Eye (tissue), 1 donor: ENCODE data around the gene PDE1A.
"Not testable (repeated sequence)": the region's sequence is repeated elsewhere in the genome, so short reads cannot be mapped to it uniquely, and the experiment has no call there.

Experiments
- DNase-seq: peaks from one replicate; pipeline ENCODE4 v3.0.0-alpha.2; 2015

Gene PDE1A

DNA sequence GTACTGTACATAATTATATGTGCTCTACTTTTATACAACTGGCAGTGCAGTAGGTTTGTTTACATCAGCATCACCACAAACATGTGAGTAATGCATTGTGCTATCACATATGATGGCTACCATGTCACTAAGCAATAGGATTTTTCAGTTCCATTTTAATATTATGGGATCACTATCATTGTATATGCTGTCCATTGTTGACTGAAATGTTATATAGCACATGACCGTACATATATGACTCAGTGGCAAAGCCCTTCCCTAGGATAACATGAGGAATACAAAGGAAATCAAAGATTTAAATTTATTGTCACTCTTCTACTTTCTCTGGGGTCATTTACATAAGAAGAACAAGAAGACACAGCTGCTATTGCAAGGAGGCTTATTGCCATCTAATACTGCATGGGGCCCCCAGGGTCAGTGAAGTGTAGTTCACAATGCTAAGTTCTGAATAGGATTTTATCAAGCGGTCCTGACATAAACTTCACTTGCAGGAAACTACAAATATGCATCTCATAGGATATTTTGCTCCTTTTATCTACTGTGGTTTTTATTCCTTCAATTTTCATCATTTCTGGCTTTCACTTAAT lies 21.8 kb downstream of the PDE1A start:
- DNase-seq: no peak

- no peak for DNase-seq
Measured at GRCh38 chr2:182404092-182404491, 22.7 kb downstream of the PDE1A start.

DNA sequence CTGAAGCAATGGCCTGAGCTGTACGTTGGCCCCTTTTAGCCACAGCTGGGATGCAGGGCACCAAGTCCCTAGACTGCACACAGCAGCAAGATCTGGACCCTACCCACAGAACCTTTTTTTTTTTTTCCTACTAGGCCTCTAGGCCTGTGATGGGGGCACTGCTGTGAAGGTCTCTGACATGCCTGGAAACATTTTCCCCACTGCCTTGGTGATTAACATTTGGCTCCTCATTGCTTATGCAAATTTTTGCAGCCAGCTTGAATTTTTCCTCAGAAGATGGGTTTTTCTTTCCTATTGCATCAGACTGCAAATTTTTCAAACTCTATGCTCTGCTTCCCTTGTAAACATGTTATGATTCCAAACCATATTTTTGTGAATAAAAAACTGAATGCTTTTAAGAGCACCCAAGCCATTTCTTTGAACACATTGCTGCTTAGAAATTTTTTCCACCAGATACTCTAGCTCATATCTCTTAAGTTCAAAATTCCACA lies 33.5 kb downstream of the PDE1A start:
- DNase-seq: no peak

DNA sequence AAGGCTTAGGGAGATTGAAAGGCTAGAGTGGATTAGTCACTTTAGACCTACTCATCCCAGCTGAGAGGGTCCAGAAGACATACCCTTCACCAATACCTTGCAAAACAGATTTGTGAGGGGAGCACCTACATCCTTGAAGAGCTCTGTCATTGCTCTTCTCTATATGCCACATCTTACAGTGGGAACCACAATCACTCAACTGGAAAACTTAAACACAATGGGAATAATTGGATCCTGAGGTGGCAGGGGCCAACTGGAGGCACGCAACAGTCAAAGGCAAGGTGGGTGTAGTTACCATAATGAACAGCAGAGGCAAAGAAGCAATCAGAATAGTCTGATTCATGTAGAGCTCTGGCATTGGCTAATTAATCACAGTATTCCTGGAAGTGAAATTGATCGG lies 35.4 kb downstream of the PDE1A start:
- no peak for DNase-seq

DNA sequence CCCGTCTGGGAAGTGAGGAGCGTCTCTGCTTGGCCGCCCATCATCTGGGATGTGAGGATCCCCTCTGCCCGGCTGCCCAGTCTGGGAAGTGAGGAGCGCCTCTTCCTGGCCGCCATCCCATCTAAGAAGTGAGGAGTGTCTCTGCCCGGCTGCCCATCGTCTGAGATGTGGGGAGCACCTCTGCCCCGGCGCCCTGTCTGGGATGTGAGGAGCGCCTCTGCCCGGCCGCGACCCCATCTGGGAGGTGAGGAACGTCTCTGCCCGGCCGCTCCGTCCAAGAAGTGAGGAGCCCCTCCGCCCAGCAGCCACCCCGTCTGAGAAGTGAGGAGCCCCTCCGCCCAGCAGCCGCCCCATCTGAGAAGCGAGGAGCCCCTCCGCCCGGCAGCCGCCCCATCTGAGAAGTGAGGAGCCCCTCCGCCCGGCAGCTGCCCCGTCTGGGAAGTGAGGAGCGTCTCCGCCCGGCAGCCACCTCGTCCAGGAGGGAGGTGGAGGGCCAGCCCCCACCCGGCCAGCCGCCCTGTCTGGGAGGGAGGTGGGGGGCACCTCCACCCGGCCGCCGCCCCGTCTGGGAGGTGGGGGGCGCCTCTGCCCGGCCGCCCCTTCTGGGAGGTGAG lies 40.5 kb downstream of the PDE1A start:
- DNase-seq: not testable (repeated sequence)

DNA sequence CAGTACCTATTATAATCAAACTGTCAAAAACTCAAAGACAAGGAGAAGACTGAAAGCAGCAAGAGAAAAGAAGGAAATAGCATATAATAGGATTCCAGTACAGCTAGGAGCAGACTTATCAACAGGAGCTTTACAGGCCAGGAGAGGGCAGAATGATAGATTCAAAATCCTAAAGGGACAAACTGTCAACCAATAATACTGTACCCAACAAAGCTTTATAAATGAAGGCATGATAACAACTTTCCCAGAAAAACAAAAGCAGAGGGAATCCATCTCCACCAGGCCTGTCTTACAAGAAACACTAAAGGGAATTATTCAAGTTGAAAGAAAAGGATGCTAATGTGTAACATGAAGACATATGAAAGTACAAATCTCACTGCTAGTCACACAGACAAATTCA lies 42.0 kb downstream of the PDE1A start:
- DNase-seq: no peak

GRCh38 chr2:182381225-182381624 lies 45.6 kb downstream of the PDE1A start:
- peak; percentile 11 for DNase-seq

GRCh38 chr2:182379241-182379640 lies 47.6 kb downstream of the PDE1A start:
- peak; percentile 60 for DNase-seq

GRCh38 chr2:182378759-182379158 lies 48.1 kb downstream of the PDE1A start:
- no peak for DNase-seq

DNA sequence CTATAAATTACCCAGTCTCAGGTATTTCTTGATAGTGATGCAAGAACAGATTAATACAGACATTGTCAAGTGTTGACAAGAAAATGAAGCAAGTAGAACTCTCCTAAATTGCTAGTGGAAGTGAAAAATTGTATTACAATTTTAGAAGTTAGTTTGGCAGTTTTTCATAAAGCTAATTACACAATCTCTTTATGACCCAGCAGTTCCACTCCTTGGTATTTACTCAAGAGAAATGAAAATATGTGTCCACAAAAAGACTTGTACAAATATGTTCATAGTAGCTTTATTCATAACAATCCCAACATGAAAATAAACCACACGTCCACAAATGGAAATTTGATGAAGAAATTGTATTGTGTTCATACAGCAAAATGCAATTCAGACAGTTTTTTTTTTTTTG lies 49.4 kb downstream of the PDE1A start:
- no peak for DNase-seq

DNA sequence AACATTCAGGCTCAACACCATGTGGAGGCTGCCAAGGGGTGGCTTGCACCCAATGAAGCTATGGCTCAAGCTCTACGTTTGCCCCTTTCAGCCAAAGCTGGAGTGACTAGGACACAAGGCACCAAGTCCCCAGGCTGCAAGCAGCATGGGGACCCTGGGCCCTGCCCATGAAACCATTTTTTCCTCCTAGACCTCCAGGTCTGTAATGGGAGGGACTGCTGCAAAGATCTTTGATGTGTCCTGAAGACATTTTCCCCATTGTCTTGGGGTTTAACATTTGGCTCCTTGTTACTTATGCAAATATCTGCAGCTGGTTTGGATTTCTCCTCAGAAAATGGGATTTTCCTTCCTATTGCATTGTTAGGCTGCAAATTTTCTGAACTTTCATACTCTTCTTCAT lies 51.0 kb downstream of the PDE1A start:
- no peak for DNase-seq

DNA sequence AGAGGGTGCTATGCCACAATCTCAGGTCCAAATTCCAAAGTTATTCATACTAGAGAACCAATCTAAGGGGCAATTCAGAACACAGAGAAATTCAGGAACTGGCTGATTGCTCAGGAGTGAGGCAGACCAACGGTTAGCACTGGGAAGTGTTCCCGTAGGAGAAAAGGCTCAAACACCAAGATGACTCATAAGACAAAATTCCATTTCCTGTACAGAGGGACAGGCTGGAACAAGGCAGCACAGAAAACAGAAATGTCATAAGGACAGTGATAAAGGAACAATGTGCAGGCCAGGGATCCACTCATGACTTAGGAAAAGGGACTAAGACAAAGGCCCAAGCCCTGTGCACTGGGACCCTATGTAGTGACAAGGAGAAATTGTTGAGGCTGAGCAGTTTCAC lies 54.2 kb downstream of the PDE1A start:
- no peak for DNase-seq

DNA sequence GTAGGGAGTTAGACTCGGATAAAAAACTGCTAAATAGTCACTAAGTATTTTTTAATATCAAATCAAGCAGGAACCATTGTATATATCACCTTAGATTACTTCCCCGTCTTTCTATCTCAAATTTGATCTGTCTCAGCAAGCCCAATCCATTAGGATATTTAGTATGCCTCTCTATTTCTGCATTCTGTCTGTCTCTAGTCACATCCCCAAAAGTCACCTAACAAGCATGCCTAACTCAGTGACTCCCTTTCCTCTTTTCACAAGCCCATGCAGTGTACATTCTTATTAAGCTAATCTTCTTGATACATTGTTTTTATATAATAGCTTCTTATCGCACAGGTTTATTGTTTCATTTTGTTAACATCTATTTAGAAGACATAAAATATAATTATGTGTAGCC lies 57.8 kb downstream of the PDE1A start:
- DNase-seq: no peak

DNA sequence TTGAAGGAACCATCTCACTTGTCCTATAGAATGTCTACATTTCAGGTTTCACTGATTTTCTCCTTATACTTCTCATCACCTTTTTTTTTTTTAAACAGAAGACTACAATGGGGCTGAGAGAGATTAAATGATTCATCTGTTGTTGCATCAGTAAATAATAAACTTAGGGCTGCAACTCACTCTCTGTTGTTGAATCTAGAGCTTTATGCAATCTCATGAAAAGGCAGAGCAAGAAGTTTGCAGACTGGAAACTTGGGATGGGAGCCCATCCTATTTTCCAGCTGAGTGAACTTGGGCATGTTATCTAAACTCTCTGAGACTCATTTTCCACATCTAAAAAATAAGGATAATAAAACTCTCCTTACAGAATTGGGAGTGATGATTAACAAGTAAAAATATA lies 58.4 kb downstream of the PDE1A start:
- DNase-seq: no peak

- peak; percentile 27 for DNase-seq
Measured at GRCh38 chr2:182367401-182367800, 59.4 kb downstream of the PDE1A start.

- DNase-seq: peak; percentile 42
Measured at GRCh38 chr2:182366628-182367027, 60.2 kb downstream of the PDE1A start.

- no peak for DNase-seq
Measured at GRCh38 chr2:182365855-182366254, 61.0 kb downstream of the PDE1A start.

GRCh38 chr2:182361477-182361876 lies 65.4 kb downstream of the PDE1A start:
- no peak for DNase-seq

DNA sequence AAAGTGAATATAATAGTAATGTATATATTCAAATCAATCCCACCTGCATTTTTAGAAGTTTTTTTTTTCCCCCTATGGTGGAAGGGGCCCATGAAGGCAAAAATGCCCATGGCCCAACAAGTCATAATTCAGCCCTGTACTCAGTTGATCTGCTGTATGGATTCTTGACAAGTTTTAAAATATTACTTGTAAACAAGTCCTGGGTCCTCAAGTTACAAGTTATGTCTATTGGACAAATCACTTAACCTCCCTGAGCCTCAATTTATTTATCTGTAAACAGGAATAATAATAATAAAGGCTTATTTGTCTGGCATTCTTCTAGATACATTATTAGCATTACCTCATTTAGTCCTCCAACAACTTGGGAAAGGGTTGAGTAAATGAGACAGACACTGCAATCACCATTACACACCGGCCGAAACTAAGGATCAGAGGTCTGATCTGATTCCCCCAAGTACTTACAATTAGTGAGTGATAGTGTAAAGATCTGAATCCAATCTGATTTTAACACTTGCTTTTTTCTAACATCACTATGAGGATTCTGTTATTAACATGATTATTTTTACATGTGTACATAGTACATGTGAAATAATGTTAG lies 66.1 kb downstream of the PDE1A start:
- DNase-seq: no peak

- peak; percentile 41 for DNase-seq
Measured at GRCh38 chr2:182359990-182360662, 66.7 kb downstream of the PDE1A start.

- no peak for DNase-seq
Measured at GRCh38 chr2:182359027-182359989, 67.5 kb downstream of the PDE1A start.

DNA sequence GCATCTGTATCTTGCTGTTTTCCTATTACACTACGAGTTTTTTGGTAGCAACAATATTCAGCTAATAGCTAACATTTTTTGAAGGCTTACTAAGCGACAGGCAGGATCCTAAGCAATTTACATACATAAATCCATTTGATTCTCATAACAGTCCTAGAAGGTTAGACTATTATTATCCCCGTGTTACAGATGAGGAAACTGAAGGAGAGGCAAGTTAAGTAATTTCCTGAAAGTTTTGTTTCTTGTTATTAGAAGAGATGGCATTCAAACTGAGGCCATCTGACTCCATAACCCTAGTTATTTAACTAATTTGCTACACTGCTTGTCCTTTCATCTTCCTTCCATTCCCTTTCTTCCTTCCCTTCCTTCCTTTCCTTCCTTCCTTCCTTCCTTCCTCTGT lies 68.2 kb downstream of the PDE1A start:
- no peak for DNase-seq

GRCh38 chr2:182355815-182356214 lies 71.0 kb downstream of the PDE1A start:
- no peak for DNase-seq
